AG10803 (cell line): ENCODE results near the gene GPSM3.

Experiments used
- DNase-seq: peaks from one replicate; pipeline ENCODE4 v3.0.0; 2010; ENCODE audit warnings: low read depth
- H3K4me3 ChIP-seq: 2 replicates; pipeline ENCODE4 v1.5.1; 2011; ENCODE audit warnings: mild to moderate bottlenecking, low read length, control low read depth
- TF ChIP-seq, protein P1 (sequence below): conservative IDR thresholded peaks from 2 replicates; pipeline ENCODE4 v1.5.1; 2011; ENCODE audit warnings: mild to moderate bottlenecking, low read length, control low read depth, inconsistent platforms

Gene GPSM3

DNA sequence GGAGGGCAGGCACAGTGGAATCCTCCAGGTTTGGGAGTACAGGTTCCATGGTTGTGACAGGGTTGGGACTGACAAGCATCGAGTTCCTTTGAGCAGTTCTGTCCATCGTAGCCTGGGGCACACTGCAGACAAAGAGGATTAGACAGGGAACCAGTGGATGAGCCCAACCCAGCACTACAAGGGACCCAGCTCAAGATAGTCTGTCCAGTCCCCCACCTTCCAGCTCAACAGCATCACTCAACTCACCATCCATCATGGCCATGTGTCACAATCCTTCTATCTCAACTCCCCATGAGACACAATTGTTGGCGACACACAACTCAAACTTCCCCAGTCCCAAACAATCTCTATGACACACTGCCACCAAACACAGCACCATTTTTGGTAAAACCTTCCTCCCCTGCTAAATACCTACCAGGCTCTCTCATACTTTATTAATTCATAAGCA is 11.8 kb upstream of the GPSM3 start:
- no peak for DNase-seq
- TF ChIP-seq, protein P1, sequence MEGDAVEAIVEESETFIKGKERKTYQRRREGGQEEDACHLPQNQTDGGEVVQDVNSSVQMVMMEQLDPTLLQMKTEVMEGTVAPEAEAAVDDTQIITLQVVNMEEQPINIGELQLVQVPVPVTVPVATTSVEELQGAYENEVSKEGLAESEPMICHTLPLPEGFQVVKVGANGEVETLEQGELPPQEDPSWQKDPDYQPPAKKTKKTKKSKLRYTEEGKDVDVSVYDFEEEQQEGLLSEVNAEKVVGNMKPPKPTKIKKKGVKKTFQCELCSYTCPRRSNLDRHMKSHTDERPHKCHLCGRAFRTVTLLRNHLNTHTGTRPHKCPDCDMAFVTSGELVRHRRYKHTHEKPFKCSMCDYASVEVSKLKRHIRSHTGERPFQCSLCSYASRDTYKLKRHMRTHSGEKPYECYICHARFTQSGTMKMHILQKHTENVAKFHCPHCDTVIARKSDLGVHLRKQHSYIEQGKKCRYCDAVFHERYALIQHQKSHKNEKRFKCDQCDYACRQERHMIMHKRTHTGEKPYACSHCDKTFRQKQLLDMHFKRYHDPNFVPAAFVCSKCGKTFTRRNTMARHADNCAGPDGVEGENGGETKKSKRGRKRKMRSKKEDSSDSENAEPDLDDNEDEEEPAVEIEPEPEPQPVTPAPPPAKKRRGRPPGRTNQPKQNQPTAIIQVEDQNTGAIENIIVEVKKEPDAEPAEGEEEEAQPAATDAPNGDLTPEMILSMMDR, result no peak
- no peak overlapping the region for H3K4me3 ChIP-seq

DNA sequence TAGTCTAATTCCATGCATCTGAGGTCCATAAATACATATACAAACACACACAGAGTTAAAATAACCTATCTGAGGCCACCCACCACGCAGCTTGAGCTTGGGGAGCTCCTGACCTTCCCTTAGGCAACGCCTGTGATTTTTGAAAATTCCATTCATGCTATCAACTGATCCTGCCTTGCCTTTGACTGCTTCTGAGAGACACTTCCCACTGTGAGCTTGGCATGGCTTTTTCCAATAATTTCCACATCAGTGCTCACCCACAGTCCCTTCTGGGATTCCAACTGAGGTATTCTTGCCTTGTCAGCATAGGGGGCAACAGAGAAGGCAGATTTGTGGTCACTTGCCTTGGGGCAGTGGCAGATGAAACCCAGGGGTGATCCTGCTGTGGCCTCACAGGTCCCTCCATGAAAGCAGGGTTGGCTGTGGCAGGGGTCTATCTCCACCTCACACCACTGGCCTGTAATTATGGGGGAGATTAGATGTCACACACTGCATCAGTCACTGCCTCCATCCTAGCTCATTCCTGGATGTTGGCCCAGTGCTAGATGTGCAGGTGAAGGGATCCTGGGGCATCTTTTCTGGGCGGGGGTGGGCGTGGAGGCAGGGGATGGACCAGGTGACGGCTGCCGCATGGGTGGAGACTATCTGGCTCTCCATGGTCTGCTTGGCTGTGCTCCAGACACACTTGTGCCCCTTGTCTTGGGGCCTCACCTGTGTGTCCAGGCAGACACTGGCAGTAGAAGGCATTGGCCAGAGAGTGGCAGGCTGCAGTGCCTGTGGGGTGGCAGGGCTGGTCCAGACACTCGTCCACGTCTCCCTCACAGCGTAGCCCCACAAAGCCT is 11.2 kb upstream of the GPSM3 start:
- TF ChIP-seq, protein P1, result no peak
- no peak overlapping the region for H3K4me3 ChIP-seq
- no peak for DNase-seq

DNA sequence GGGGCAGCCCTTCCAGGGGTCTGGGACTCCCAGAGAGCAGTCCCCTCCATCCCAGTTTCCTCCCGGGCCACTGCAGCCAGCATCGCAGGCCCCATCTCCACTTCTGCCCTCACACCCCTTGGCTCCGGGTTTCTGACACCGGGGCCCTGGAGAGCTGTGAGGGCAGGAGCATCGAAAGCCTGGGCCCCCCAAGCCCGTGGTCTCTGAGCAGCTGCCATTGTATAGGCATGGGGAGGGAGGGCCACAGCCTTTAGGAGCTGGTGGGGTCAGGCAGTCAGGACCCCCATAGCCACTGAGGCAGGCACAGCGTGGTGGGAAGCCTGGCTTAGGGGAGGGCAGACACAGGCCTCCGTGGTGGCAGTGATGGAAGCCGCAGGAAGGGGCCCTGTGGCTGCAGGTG is 9.7 kb upstream of the GPSM3 start:
- DNase-seq, result no peak
- TF ChIP-seq, protein P1, result no peak
- no peak overlapping the region for H3K4me3 ChIP-seq

DNA sequence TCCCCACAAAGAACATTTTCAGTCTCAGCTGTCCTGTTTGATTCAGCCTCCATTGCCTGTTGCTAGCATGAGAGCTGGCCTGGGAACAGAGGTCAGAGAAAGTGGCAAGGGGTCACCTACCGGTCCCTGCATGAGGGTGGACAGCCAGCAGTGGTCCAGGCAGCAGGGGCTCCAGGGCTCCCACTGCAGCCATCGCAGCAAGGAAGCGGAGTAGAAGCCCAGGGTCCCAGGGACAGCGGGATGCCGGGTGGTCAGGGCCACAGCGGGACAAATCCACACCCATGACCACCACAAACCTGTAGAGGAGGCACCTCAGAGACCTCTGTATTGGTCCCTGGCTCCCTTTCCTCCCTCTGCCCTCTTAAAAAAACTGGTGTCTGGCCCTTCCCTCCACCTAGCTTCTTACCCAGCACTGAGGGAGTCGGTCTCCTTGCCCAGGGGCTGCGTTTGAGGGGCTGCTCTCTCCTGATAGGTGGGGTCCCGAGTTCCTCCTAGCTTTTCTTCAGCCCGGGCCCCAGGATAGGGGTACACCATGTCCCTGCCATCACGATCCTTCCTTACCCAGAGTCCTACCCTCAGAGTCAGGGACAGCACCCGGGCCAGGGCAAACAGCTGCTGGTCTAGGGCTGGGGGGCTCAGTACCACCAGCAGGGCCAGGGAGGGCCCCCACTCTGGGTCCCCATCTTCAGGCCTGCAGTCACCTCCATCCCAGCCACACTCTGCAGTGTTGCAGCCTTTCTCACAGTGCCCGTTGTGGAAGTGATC is 8.4 kb upstream of the GPSM3 start:
- no peak overlapping the region for H3K4me3 ChIP-seq
- DNase-seq, result no peak
- TF ChIP-seq, protein P1, result no peak

DNA sequence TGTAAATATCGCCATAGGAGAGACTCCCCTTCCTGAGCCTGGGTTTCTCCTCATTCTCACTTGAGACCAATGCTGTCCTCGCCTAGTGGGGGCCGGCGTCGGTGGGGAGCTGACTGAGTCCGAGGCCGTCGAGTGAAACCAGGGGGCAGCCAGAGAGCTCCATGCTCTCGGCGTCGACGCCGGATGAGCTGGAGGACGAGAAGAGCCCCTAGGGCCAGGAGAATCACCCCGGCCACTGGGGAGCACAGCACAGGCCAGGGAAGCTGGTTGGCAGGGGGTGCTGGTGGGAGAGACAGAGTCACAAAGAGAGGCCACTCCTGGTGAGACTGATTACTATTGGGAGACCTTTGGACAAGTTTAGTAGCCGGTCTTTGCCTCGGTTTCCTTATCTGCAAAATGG is 6.4 kb upstream of the GPSM3 start:
- no peak for DNase-seq
- TF ChIP-seq, protein P1, result no peak
- H3K4me3 ChIP-seq, result no peak overlapping the region

DNA sequence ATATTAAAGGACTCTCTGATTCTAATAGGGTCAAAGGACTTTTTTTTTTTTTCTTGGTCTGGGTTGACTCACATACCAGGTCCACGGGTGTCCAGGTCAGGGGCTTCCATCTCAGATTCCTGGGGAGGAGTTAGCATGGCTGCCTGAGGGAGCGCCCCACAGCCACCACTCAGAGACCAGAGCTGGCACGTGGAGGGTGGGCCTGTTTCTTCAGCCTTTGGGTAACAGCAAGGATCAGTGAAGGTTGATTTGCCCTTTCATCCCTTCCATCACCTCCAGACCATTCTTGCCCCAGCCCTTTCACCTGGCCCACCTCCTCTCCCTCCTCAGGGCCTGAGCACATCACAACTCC is 5.9 kb upstream of the GPSM3 start:
- no peak overlapping the region for H3K4me3 ChIP-seq
- no peak for DNase-seq
- TF ChIP-seq, protein P1, result no peak
